Muscle of arm (tissue), 12 donors: Measurements from ENCODE around the gene CADM2. TPM values are rescaled to one million over a fixed set of nuclear protein-coding genes. Genes with fewer than 3 reads are reported as not detected.
"Not testable (repeated sequence)": the region's sequence is repeated elsewhere in the genome, so short reads cannot be mapped to it uniquely, and the experiment has no call there.

Experiments
- DNase-seq: peaks from one replicate; pipeline ENCODE4 v3.0.0-alpha.2; 2013
- polyA plus RNA-seq, 12 donors: library from polyadenylated mRNA; unstranded; fragments of 120-200 nt; gene quantifications; one replicate each; pipeline ENCODE4 v1.2.1, GENCODE V29; 2013; ENCODE audit not compliant: insufficient read length in 12 of 12

CADM2 gene
- polyA plus RNA-seq, 12 donors: 2.3 to 28.5 (median 5.5) TPM; not detected in 1

- DNase-seq: no peak
Observed at GRCh38 chr3:85935171-85935570, 976.4 kb downstream of the CADM2 start.

DNA sequence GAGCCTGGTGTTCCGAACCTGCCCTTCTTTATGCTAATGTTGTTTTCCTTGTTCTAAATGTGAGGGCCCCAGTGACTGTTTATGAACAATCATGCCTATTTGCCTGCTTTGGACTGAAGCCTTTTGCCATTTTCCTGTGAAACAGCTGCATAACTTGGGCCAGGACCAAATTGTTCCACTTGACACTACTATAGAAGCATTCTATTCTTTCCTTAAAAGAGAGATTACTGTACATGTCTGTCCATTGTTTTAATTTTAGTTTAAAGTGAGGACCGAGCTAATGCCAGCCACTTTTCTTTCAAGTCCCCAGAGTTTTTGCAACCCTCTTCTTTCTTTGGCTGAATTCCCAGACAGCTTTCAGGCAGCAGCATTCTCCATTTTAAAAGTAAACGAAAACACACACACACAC is 980.3 kb downstream of the CADM2 start:
- DNase-seq: peak; percentile 35

DNA sequence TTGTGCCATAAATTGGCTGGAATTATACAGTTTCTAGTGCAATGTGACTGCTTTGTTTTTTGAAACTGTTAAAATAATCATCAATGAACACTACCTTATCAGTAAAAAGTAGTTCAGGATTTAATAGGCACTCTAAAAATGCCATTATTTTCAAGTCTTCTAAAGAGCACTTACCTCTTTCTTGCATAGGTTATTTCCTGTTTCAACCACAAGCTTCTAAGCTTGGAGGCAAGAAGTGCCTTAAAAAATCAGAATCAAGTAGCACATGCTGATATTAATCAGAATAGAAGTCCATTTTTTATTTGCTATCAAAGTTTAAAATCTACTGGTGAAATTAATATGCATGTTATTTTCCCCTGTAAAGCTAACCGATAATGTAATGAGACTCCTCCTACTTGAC is 991.6 kb downstream of the CADM2 start:
- DNase-seq: no peak

GRCh38 chr3:85960793-85961192 is 1002.0 kb downstream of the CADM2 start:
- DNase-seq: no peak

GRCh38 chr3:85977615-85978338 is 1019.0 kb downstream of the CADM2 start:
- no peak for DNase-seq

- no peak for DNase-seq
Observed at GRCh38 chr3:85979034-85979433, 1020.2 kb downstream of the CADM2 start.

DNA sequence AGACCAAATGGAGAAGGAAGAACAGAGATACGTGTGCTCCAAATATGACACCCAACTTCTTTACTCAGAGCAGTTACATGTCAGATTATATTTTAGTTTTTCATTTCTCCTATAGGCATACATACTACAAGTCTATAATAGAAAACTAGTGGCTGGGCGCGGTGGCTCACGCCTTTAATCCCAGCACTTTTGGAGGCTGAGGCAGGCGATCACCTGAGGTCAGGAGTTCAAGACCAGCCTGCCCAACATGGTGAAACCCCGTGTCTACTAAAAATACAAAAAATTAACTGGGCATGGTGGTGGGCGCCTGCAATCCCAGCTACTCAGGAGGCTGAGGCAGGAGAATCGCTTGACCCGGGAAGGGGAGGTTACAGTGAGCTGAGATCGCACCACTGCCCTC is 1030.8 kb downstream of the CADM2 start:
- DNase-seq: not testable (repeated sequence)

GRCh38 chr3:86029590-86029989 is 1070.8 kb downstream of the CADM2 start:
- no peak for DNase-seq

GRCh38 chr3:86037916-86038315 is 1079.1 kb downstream of the CADM2 start:
- DNase-seq: no peak

- DNase-seq: no peak
Observed at GRCh38 chr3:86046436-86047136, 1087.8 kb downstream of the CADM2 start.

GRCh38 chr3:86047161-86047560 is 1088.4 kb downstream of the CADM2 start:
- DNase-seq: no peak

DNA sequence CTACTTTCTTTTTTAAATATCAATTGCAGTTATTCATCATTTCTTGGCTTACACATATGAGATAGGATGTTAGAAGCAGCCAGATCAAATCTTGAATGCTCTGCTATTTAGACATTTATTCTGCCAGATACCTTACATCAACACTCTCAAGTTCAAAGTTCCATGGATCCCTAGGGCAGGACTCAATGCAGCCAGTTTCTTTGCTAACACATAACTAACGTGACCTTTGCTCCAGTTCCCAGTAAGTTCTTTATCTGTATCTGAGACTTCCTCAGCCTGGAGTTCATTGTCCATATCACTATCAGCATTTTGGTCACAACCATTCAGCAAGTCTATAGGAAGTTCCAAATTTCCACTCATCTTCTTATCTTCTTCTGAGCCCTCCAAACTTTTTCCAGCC is 1092.3 kb downstream of the CADM2 start:
- no peak for DNase-seq

DNA sequence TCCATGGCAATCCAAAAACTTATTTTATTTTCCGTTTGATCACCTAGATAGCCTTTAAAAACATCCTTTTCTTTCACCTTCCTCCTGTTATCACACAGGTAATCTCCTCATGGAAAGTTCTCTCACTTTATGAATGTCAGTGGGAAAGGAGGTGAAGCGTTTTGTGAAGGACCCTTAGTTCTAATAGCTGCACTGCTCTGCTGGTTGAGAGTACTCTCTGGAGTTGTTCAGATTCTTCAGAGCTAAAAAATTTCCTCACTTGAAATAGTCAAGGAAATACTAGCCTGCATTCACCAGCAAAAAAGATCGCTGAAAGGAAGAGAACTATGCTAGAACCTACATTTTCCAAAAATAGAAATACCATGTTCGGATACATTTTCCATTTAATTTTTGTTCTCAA is 1097.2 kb downstream of the CADM2 start:
- no peak for DNase-seq

- no peak for DNase-seq
Observed at GRCh38 chr3:86056962-86057361, 1098.2 kb downstream of the CADM2 start.

DNA sequence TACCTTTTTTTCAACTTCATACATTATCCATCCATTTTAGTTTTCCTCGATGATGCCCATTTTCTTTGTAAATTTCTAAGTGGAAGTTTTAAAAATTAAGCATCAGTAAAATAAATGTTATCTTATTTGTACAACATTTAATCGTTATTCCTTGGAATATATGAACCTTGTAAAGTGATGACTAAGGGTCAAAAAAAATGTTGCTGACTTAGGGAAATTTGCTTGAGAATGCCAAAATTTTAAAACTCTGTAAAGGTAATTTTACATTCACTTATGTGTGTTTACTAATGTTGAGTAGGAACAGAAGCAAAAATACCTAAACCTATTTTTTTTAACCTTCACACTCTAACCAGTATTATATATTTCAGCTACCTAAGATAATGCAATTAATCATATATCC is 1115.0 kb downstream of the CADM2 start:
- DNase-seq: no peak

DNA sequence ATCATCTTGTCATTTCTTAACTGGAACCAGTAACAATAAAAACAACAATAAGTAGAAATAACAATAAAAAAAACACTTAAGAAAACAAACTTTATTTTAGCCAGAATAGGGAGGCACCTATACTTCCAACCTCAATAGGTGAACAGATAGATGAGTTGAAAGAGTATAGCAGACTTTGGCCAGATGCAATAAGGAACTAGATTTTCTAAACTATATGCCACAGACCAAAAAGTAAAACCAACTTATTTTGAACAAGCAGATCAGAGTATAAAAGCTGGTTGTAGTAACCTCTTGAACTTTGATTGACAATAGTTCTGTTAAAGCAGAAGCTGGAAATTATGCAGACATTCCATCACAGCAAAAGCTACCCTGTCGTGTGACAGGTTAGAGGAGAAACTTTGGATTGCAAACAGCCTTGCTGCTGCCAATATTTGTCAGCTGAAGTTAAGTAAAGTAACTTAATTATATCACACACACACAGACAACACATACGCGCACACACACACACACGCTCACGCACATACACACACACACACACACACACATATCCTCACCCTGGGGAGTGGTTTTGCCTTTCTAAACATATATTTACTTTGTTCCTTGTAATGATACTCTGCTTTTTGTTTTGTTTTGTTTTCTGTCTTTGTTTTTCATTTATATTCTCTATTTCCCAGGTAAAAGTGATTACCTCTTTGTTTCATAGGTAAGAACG is 1128.5 kb downstream of the CADM2 start:
- DNase-seq: no peak

GRCh38 chr3:86104154-86104553 is 1145.4 kb downstream of the CADM2 start:
- no peak for DNase-seq

- no peak for DNase-seq
Observed at GRCh38 chr3:86109434-86109833, 1150.6 kb downstream of the CADM2 start.
